ENCODE data around the gene EPB41L5. TPM values are rescaled to one million over a fixed set of nuclear protein-coding genes. Genes with fewer than 3 reads are reported as not detected.
"Not testable (repeated sequence)": the region's sequence is repeated elsewhere in the genome, so short reads cannot be mapped to it uniquely, and the experiment has no call there.

The EPB41L5 gene
- total RNA-seq, 1 donor from 2014 or later, result 1.8 TPM

DNA sequence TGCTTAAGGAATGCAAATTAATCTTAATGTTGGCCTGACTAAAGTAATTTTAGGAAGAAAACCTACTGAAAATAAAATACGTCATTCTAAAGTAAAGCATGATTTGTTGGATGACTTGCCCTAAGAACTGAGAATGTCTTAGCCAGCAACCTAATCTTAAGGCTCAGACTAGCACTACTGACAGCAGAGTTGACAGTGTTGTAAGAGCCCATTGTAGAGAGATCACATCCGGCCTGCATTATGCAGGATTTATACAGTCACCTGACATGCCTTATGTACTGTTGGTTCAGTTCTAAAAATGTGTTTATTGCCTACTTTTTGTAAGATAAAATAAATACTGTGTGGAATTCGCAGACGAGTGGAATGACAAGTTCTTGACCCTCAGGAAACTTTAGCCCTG lies 128.0 kb downstream of the EPB41L5 start:
- intact Hi-C loops (cut with micrococcal nuclease), result no loop called here

DNA sequence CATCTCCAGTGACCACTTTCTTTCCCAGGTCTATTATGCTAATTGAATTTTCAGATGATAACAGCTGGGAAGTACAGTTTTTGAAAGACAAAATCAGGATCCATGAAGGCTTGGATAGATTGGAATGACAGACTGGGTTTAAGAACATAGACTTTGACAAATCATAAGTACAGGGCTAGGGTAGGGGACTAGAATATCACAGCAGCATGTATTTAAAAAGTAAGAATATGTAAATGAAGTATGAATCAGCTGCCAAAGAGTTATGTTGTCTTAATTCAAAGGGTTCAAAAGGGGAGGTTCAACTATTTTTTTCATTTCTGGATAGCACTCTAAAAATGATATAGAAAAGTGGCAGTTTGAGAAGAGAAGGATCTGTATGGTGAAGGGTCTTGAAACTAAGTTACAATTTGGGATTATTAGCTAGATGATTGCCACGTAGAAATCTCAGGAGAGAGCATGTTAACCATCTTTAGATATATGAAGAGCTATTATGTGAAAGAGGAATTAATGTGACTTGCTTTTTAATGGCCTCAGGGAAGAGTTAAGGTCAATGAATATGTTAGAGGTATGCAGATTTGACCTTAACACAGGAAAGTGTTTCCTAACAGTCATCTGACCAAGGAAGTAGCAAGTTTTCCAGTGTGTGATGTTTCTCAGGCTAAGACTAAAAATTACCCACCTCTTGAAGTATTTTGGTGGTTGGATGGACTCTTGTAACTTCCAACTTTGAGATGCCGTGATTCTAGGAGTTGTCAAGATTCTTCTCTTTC lies 128.6 kb downstream of the EPB41L5 start:
- intact Hi-C loops (cut with micrococcal nuclease), result no loop called here

DNA sequence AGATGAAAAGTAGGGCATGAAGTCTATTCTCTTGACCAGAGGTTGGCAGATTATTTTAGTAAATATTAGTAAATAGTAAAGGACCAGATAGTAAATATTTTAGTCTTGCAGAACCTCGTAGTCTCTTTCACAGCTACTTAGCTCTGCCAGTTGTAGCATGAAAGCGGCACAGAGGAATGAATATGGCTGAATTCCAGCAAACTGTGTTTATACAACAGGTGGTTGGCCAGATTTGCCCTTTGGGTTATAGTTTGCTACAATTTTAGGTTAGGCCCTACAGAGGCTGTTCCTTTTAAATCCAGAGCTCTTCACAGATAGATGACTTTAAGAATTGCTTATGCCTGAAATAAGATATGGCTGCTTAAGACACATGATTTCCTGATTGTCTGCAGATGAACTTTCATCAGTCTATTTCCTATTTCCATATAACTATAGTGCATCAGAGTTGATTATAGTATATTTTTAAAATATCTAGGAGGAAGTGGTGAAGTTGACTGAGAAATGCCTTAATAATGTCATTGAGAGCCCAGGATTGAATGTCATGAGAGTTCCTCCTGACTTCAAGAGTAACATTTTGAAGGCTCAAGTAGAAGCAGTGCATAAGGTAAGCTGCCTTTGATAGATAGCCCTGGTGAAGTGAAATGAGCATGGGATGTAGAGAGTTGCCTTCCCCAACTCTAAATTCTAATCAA lies 129.8 kb downstream of the EPB41L5 start:
- intact Hi-C loops (cut with micrococcal nuclease), result no loop called here

DNA sequence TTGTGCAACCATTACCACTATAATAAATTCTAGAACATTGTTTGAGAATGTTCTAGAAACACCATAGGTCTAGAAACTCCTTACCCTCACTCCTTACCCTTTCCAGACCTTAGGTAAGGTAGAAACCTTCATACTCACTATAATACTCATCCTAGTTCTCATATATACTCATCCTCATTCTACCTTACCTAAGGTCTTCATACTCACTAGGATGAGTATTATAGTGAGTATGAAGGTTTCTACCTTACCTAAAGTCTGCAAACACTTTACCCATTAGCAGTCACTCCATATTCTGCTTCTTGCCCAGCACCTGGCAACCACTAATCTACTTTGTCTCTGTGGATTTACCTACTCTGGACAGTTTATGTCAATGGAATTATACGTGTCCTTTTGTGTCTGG lies 135.4 kb downstream of the EPB41L5 start:
- intact Hi-C loops (cut with micrococcal nuclease), result no loop called here

DNA sequence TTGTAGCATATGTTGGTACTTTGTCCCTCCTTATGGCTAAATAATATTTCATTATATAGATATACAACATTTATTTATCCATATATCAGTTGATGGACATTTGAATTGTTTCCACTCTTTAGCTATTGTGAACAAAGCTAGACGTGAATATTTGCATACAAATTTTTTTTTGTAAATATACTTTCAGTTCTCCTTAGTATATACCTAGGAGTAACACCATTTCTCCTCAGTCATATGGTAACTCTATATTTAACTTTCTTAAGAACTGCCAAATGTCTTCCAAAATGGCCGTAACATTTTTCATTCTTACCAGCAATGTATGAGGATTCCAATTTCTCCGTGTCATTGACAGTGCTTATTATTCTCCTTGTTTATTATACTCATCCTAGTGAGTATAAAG lies 135.8 kb downstream of the EPB41L5 start:
- intact Hi-C loops (cut with micrococcal nuclease), result no loop called here

DNA sequence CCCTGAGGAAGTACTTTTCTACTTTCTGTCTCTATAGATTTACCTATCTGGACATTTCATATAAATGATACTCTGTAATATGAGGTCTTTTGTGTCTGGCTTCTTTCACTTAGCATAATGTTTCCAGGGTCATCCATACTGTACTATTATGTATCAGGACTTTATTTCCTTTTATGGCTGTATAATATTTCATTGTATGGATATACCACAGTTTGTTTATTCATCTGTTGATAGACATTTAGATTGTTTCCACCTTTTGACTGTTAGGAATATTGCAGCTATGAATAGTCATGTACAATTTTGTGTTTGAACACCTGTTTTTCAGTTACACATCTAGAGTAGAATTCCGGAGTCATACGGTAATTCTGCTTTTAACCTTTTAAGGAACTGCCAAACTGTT lies 136.5 kb downstream of the EPB41L5 start:
- intact Hi-C loops (cut with micrococcal nuclease), result no loop called here

DNA sequence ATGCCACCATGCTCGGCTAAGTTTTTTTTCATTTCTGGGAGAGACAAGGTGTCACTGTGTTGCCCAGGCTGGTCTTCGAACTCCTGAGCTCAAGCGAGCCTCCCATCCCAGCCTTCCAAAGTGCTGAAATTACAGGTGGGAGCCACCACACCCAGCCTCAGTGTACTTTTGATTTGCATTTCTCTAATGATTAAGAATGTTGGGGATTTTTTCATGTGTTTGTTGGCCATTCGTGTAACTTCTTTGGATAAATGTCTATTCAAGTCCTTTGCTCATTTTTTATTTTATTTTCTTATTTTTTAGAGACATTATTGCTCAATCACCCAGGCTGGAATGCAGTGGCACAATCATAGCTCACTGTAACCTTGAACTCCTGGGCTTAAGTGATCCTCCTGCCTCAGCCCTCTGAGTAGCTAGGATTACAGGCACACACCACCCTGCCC lies 137.2 kb downstream of the EPB41L5 start:
- intact Hi-C loops (cut with micrococcal nuclease), result no loop called here

DNA sequence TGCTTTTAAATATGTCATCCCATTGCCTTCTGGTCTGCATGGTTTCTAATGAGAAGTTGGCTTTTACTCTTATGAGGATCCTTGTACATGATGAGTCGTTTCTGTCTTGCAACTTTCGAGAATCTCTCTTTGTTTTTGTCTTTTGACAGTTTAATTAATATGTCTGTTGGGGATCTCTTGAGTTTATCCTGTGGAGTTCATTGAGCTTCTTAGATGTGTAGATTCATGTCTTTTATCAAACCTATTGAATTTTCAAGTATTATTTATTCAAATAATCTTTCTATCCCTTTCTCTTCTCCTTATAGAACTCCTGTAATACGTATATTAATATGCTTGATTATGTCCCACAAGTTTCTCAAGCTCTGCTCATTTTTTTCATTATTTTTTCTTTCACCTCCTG lies 142.4 kb downstream of the EPB41L5 start:
- intact Hi-C loops (cut with micrococcal nuclease), result no loop called here

DNA sequence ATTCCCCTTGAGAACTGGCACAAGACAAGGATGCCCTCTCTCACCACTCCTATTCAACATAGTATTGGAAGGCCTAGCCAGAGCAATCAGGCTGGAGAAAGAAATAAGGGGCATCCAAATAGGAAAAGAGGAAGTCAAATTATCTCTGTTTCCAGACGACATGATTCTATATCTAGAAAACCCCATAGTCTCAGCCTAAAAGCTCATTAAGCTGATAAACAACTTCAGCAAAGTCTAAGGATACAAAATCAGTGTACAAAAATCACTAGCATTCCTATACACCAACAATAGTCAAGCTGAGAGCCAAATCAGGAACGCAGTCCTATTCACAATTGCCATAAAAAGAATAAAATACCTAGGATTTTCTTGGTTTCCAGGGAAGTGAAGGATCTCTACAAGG lies 145.8 kb downstream of the EPB41L5 start:
- intact Hi-C loops (cut with micrococcal nuclease), result not testable (repeated sequence)

DNA sequence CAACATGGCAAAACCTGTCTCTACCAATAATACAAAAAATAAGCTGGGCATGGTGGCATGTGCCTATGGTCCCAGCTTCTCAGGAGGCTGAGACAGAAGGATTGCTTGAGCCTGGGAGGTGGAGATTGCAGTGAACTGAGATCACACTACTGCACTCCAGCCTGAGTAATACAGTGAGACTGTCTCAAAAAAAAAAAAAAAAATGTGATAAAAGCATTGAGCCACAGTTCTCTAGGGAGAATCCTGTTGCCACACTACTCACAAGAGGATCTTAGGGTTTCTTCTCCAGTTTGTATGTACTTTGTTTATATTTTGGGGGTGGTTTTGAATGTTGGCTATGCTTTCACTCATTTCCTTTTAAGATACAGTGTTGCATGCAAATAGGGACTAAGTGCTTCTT lies 148.3 kb downstream of the EPB41L5 start:
- intact Hi-C loops (cut with micrococcal nuclease), result no loop called here

DNA sequence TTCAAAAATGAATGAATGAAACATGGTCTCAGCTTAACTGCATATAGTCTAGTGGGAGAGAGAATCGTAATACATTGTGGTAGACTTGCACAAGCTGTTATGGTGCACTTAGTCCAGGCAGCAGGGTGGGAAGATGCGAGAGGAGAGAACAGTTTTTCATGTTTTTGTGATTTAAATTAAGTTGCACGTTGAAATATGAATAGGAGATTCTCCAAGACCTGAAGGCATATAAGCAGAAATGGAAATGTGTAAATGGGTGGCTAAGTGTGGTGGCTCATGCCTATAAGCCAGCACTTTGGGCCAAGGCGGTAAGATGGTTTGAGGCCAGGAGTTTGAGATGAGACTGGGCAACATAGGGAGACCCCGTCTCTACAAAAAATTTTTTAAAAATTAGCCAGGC lies 149.8 kb downstream of the EPB41L5 start:
- intact Hi-C loops (cut with micrococcal nuclease), result no loop called here

DNA sequence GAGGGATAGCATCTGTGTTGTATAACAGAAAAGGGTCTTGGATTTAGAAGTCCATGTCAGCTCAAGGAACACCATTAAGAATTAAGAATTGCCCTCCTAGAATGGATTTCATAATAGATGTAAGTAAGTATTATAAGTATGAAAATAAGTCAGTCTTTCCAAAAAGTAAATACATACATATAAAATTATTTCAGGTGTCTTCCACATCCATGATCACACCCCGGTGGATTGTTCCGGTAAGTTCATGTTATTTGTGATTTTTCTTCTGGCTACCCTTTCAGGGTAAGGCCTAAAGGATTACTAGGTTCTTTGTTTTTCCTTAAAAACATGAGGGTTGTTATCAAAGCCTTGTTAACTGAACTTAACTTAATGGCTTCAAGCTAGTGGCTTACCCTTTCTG lies 154.4 kb downstream of the EPB41L5 start:
- intact Hi-C loops (cut with micrococcal nuclease), result no loop called here

DNA sequence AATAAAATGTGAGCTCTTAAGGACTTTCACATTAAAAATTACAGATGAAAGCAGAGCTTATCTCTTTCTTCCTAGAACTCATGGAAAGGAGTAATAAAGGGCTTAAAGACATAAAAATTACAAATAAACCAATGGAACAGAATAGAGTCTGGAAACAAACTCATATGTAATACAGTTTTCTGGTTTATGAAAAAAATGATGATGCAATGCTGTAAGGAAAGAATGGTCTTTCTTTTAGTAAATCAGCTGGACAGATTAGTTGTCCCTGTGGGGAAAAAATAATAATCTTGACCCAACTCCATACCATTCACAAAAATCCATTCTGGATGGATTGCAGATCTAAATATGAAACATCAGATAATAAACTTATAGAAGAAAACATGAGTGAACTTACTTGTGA lies 156.1 kb downstream of the EPB41L5 start:
- intact Hi-C loops (cut with micrococcal nuclease), result no loop called here

DNA sequence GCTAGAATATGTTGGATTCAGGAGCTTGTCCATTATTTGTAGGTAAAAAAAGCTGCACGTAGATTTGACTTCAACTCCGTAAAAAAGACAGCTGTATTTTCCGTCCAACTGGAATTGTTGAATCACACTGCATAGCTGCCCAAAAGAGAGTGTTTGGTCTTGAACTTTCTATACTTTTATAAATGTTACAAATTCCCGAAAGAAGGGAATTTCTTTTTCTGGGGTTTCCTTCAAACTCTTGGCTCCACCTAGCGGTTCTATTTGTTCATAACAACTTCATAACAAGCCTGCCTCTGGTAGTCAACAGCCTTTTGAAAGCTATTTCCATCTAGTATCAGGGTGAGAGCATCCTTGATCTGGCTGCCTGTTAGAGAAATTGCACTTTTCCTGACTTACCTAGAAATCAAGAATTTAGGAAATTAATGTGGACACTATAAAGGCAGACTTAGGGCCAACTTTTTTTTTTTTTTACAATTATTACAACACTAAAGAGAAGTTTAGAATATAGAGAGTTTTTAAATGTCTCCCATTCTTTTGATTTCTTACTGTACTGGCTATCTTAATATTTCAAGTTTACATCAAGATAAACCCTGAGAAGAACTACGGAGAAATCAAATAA lies 162.2 kb downstream of the EPB41L5 start:
- intact Hi-C loops (cut with micrococcal nuclease), result loop anchor here (1.0 to 5.0 kb wide), 4 partner anchors 313 to 534 kb away; no protein-coding TSS in a partner anchor

DNA sequence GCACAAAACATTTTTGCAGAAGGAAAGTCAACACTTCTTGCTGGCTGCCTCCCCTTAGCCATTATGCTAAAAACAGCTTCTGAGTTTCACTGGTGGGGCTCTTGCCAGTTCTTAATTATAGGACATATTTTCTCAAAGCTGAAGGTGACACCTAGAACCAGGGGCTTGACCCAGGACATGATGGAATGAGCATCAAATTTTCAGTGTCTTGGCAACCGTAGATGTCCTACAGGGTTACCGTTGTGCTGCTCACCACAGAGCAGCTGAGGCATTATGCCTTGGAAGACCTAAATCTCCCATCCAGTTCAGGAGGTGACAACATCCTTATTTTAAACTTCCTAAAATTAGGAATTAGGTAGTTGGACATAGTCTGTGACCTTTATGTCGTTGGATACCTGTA lies 163.6 kb downstream of the EPB41L5 start:
- intact Hi-C loops (cut with micrococcal nuclease), result loop anchor here (2.0 to 5.0 kb wide), 5 partner anchors 314 to 1560 kb away; partner anchors contain the start of genes C2orf76, DBI and NIFK

DNA sequence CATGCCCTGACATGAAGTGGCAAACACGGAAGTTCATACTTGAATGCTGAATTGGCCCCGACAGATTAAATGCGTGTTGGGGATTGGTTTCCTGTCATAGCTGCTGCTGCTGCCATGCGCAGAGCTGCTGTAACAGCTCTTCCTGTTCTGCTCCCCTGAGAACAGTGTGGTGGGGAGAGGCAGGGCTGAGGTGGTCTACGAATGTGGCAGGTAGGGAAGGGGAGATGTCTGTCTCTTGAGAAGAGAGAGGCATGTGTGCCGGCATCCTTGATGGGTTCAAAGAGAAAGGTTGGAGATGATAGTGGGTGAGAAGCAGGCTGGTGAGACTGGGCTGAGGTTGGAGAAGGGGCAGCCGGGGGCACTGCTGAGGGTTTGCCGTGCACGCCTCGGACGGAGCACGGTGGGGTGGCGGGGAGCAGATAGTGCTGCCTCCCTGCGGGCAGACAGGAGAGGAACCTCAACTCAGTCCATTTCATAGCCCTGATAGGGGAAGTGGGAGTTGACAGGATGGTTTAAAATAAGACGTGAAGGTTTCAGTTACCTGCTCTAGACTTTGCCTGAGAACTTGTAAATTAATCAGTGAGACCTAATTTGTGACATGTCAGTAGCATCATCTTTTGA lies 164.2 kb downstream of the EPB41L5 start:
- intact Hi-C loops (cut with micrococcal nuclease), result loop anchor here (1.0 to 5.0 kb wide), 15 partner anchors 46 to 1560 kb away; partner anchors contain the start of genes C2orf76, DBI, EPB41L5 and NIFK

DNA sequence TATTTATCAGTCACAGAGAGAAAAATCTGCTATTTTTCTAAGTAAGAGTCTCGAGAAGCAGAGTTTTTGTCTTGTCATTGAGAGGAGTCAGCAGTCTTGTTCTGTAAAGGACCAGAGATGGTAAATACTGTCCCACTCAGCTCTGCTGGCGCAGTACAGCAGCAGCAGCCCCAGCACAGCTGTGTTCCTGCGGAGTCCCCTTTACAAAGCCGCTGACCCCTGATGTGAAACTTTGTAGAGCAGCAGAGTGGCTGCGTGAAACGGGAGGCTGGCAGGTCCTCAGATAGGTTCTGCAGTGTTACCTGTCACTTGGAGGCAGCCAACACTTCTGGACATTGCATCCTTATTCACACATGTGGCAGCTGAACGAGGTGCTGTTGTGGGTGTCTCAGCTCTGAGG lies 165.1 kb downstream of the EPB41L5 start:
- intact Hi-C loops (cut with micrococcal nuclease), result loop anchor here (1.0 to 5.0 kb wide), 15 partner anchors 45 to 1559 kb away; partner anchors contain the start of genes C2orf76, DBI, EPB41L5 and NIFK

DNA sequence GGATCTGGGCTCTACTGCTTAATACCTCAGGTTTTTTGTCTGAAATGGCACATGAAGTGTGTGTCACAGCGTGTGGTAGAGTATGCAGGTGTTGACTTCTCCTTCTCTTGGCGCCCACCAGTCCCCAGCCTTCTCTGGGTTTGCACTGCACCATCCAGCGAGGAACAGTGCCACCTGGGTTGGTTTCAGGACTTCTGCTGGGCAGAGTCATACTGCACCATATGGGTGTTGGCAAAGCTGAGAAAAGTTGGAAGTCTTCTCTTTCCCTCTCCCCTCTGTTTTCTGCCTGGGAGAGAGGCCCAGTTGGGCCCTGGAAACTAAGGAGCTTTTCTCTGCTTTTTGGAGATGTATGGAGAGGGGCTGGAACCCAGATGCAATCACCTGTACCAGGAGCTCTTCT lies 166.5 kb downstream of the EPB41L5 start:
- intact Hi-C loops (cut with micrococcal nuclease), result loop anchor here (5.0 kb wide), 1 partner anchor 317 kb away; no protein-coding TSS in a partner anchor

DNA sequence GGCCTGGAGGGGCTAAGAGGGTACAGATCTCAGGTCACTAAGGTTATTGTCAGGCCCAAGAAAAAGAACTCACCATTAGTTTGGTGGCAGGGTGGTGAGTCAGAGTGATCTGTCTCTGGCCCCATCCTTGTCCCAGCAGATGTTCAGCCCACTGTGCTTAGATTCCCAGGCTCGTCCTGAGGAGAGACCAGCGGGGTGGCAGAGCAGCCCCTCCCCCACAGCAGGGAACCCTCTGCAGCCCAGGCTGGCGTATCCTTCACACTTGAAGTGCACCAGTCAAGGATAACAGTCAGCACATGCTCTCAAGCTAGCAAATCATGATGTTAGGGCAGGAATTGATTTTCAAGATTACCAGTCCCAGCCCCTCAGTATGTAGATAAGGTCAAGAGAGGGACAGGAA lies 167.2 kb downstream of the EPB41L5 start:
- intact Hi-C loops (cut with micrococcal nuclease), result no loop called here

DNA sequence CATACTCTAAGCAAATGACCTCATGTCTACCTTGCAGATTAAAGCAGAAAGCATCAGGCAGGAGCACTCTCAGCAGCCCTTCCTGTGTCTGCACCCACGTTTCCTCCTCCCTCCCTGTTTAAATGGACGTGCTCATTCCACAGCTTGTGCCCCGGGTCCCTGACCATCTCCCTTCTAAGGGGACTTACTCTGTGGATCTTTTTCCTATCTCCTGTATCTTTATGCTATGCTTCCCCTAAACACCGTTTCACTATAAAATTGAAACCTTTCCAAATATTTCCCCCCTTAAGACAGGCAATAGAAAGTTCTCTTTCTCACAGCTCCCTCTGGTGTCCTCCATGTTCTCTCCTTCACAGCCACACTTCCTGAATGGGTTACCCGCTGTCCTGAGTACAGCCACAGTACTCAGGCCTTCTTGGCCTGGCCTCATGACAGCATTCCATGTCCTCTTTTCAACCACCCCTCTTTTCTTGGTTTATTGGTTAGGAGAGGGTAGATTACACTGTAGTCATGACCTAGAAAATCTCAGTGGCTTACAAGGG lies 169.2 kb downstream of the EPB41L5 start:
- intact Hi-C loops (cut with micrococcal nuclease), result no loop called here

DNA sequence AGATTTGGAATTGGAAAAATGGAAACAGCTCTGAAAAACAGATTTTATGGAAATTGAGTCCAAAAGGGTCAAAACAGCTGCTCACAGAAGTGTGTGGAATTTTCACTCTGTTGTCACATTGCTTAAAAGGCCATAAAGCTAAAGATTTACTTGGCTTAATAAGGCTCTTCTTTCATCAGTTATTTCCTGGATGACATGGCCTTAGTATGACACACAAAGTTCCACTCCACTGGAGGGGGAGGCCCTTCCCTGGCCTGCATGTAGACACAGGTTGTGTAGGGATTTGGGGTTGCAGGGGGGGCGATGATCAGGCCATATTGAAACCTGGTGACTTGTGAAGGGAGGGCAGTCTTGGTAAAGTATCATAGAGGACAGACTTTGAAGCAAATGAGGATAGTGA lies 176.3 kb downstream of the EPB41L5 start:
- intact Hi-C loops (cut with micrococcal nuclease), result no loop called here
